OCI-LY7 (cell line): ENCODE measurements around the gene CRELD2.

Source experiments
- EZH2phosphoT487 ChIP-seq: fragments of 200-600 bp; sonication (generic); IDR thresholded peaks from 2 replicates; pipeline ENCODE4 v1.6.1; 2018; ENCODE audit warnings: low read depth, borderline replicate concordance, mild to moderate bottlenecking, mixed run types, antibody characterized with exemption, low read length, moderate library complexity, mixed read lengths
- TF ChIP-seq, protein P1 (sequence below): fragments of 200-600 bp; sonication (generic); conservative IDR thresholded peaks from 2 replicates; pipeline ENCODE4 v1.5.1; 2014; ENCODE audit warnings: mild to moderate bottlenecking, antibody characterized with exemption, low read length, moderate library complexity, mixed read lengths

DNA sequence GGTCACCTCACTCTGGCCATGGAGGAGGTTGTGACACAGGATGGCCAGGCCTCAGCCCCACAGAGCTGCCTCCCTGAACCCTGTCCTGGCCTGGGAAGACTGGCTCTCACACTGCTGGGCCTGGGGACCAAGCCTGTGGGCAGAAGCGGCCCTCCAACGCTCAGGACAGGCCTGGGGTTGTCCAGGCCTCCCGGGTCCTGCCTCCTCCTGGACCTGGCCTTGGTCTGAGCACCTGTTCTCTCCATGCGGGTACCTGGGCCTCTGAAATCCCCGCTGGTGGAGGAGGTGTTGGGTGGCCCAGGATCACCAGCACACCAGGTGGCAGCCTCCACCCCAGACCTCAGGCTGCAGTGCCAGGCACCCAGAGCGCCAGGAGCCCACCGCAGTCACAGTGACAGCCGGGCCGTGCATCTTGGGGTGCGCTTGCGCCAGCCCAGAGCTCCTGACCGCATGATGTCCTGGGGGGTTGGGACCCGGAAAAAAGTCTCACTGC lies 26.0 kb downstream of the CRELD2 start:
- TF ChIP-seq, protein P1, sequence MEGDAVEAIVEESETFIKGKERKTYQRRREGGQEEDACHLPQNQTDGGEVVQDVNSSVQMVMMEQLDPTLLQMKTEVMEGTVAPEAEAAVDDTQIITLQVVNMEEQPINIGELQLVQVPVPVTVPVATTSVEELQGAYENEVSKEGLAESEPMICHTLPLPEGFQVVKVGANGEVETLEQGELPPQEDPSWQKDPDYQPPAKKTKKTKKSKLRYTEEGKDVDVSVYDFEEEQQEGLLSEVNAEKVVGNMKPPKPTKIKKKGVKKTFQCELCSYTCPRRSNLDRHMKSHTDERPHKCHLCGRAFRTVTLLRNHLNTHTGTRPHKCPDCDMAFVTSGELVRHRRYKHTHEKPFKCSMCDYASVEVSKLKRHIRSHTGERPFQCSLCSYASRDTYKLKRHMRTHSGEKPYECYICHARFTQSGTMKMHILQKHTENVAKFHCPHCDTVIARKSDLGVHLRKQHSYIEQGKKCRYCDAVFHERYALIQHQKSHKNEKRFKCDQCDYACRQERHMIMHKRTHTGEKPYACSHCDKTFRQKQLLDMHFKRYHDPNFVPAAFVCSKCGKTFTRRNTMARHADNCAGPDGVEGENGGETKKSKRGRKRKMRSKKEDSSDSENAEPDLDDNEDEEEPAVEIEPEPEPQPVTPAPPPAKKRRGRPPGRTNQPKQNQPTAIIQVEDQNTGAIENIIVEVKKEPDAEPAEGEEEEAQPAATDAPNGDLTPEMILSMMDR = no peak
- no peak for TF ChIP-seq EZH2phosphoT487
